ENCODE results near the gene GPC1. TPM values are rescaled to one million over a fixed set of nuclear protein-coding genes. Genes with fewer than 3 reads are reported as not detected.

The GPC1 gene
- total RNA-seq, 1 donor from 2014 or later: 123 TPM

DNA sequence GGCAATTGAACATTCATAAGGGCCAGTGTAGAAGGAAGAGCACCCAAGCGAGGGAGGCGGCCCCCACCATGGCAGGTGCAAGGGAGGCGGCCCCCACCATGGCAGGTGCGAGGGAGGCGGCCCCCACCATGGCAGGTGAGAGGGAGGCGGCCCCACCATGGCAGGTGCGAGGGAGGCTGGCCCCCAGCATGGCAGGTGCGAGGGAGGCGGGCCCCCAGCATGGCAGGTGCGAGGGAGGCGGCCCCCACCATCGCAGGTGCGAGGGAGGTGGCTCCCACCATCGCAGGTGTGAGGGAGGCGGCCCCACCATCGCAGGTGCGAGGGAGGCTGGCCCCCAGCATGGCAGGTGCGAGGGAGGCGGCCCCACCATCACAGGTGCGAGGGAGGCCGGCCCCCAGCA is 24.7 kb upstream of the GPC1 start:
- TF ChIP-seq CTCF (IDR thresholded peaks at IDR 0.05): no peak
- H3K4me3 ChIP-seq: no peak overlapping the region
- H3K9me3 ChIP-seq: no peaks in the 10 kb centered on the region
- peak in 1 of 2 donors; percentile 4 for DNase-seq (ENCODE audit: low spot score in 2 of 2)
- no peak overlapping the region for H3K27ac ChIP-seq
- no peaks in the 10 kb centered on the region for H3K27me3 ChIP-seq
- intact Hi-C loops (cut with DNase I): no loop called here
- H3K36me3 ChIP-seq: no peaks in the 10 kb centered on the region
- H3K4me1 ChIP-seq: no peaks in the 10 kb centered on the region

GRCh38 chr2:240411261-240412160 is 24.0 kb upstream of the GPC1 start:
- Histone ChIP-seq H3K4me3 (no peak overlapping the region), H3K27ac (no peak overlapping the region), H3K27me3 (no peaks in the 10 kb centered on the region), H3K9me3 (no peaks in the 10 kb centered on the region), H3K4me1 (no peaks in the 10 kb centered on the region), H3K36me3 (no peaks in the 10 kb centered on the region)
- intact Hi-C loops (cut with DNase I): no loop called here
- peak in 1 of 2 donors; percentile 46 for DNase-seq (ENCODE audit: low spot score in 2 of 2)
- no peak for TF ChIP-seq CTCF (IDR thresholded peaks at IDR 0.05)

DNA sequence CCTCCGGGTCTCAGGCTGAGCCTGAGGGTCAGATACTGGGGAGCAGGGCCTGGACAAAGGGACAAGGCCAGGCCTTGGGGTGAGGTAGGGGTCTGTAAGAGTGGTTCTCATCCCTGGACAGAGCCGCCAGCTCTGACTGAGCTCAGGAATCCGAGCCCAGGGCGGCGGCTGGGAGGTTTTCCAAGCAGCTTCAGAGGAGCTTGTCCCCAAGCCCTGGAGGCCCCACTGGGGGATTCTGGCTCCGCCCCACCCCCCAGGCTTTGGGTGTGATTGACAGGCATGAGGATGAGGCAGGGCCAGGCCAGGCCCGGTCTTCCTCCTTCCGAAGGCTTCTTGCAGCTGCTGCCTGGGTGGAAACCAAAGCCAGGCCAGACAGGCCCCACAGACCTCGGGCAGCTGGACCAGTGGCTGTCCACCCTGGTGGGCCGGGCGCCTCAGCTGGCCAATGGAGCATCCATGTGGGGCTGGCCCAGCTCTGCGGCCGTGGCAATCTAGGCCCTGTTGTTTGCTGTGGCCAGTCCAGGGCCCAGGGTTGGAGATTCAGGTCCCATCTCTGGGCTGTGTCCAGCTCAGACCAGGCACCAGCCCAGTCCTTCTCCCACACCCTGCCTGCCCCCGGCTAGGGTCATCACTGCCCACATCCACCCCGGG is 23.1 kb upstream of the GPC1 start:
- no peaks in the 10 kb centered on the region for H3K27me3 ChIP-seq
- H3K36me3 ChIP-seq: no peaks in the 10 kb centered on the region
- peak in 1 of 2 donors; percentile 58 for DNase-seq (ENCODE audit: low spot score in 2 of 2)
- intact Hi-C loops (cut with DNase I): no loop called here
- H3K4me3 ChIP-seq: no peak overlapping the region
- no peak overlapping the region for H3K27ac ChIP-seq
- no peaks in the 10 kb centered on the region for H3K9me3 ChIP-seq
- no peak for TF ChIP-seq CTCF (IDR thresholded peaks at IDR 0.05)
- H3K4me1 ChIP-seq: no peaks in the 10 kb centered on the region

DNA sequence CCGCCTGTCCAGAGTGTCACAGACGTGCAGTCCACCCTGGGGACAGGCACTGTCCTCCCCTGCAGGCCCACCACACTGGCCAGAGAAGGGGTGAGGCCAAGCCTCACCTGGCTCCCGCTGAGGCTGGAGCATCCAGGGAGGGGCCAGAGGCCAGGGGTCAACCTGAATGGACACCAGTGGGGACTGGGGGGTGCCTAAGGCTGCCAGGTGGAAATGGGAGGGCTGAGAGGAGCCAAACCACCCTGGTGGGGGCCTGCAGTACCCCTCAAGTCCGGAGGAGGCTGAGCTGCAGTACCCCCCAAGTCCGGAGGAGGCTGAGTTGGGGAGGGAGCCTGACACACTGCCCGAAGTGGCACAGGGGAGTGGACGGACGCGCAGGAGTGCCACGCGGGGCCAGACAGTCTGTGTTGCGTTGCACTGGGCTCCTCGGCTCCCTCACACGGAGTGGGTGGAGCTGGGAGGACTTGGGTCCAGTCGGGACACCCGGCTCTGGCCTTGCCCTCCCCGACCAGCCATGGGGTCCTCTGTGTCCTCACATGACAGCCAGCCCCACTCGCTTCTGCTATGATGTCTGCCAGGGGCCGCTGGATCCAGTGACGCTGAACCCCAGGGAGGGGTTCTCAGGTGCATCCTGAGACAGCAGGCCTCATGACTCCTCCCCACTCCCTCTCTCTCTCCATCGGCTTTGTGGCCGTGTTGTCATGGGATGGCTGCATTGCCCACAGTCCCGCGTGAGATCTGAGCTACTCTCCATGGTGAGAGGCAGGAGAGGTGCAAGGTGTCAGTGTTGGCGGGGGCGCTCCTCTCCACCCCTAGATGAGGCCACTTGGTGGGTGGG is 22.3 kb upstream of the GPC1 start:
- TF ChIP-seq CTCF (IDR thresholded peaks at IDR 0.05): no peak
- peak in 1 of 2 donors; percentile 57 for DNase-seq (ENCODE audit: low spot score in 2 of 2)
- Histone ChIP-seq H3K36me3 (no peaks in the 10 kb centered on the region), H3K27ac (no peak overlapping the region), H3K27me3 (no peaks in the 10 kb centered on the region), H3K4me1 (no peaks in the 10 kb centered on the region), H3K9me3 (no peaks in the 10 kb centered on the region), H3K4me3 (no peak overlapping the region)
- intact Hi-C loops (cut with DNase I): no loop called here

GRCh38 chr2:240413813-240414429 is 21.5 kb upstream of the GPC1 start:
- TF ChIP-seq CTCF (IDR thresholded peaks at IDR 0.05): no peak

More at GRCh38 chr2:240413813-240414429, 21.5 kb upstream of the GPC1 start:
- Histone ChIP-seq H3K36me3 (no peaks in the 10 kb centered on the region), H3K4me1 (no peaks in the 10 kb centered on the region), H3K27ac (no peak overlapping the region), H3K27me3 (no peaks in the 10 kb centered on the region), H3K4me3 (no peak overlapping the region), H3K9me3 (no peaks in the 10 kb centered on the region)
- intact Hi-C loops (cut with DNase I): no loop called here
- peak in 1 of 2 donors; percentile 27 for DNase-seq (ENCODE audit: low spot score in 2 of 2)
